Measurements from ENCODE around the gene ELAVL2.

Gene ELAVL2

GRCh38 chr9:23826120-23826629 lies at the start of gene ELAVL2:
TSS of gene ELAVL2 (minus strand) at chr9:23826240. CDS start at chr9:23762234, 64,006 bp downstream.
- peak; percentile 93 for DNase-seq

- no peak for DNase-seq
Observed at GRCh38 chr9:23858234-23858633, 32.2 kb upstream of the ELAVL2 start.

DNA sequence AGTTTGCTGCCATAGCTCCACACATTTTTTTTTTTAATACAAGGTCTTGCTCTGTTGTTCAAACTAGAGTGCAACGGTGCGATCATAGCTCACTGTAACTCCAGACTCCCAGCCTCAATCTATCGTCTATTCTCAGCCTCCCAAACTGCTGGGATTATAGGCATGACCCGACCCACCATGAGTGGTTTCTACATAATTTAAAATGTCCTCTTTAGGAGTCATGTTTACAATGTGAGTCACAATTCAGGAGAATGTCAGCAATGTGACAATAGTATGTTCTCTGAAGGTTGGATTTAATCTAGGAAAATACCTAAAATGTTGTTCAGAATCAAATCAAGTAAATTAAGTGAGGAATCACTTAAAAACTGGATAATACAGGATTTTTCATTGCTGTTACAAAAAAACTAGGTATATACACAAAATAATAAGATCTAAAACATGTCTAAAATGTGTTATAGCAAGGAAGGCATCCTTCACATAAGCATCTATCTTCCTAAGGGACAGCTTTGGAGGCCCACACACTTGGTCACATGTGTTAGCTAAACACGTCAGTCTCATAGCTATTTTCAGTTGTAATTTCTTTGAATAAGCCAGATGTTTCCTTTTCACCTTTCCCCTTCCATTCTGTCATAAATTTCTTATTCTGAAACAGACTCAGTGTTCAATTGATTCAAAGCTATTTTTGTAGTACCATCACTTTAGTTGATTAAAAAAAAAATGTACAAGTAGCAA lies 30.0 kb upstream of the ELAVL2 start:
- no peak for DNase-seq

DNA sequence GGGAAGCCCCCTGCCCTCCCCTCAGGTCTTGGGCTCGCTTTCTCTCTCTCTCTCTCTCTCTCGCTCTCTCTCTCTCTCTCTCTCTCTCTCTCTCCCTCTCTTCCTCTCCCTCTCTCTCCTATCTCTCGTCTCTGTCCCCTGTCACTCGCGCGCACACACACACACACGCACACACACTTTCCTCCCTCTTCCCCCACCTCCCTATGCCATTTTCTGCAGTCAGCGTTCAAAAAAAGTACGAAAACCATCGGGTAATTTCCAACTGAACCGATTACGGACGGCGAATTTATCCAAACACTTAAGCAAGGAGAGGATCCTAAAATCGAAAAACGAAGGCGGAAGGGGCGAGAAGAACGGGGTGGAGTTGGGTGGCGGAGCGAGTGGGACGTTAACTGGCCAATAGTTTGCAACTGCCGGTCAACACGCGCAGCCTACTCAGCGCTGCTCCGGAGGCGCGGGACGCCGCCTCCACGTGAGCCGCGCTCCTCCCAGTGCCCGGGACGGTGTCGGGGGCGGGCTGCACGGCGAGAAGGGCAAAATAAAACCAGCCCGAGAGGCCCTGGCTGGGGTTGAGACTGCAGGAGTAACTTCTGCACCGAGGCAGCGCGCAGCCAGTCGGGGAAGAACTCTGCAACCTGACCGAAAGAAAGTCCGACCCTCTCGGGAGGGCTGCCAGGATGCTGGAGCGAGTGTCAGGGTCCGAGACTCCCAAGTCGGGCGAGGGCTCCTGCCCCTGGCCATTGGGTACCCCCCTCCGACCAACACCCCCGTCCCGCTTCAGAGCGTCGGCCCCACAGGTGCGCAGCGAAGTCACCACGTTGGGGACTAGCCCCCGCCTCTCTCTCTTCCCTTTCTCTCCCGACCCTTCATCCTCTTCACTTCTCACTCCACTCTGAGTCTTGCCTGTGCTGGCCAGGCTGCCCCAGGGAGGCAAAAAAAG lies 24.9 kb upstream of the ELAVL2 start:
- DNase-seq: no peak

GRCh38 chr9:23850242-23850689 lies 24.2 kb upstream of the ELAVL2 start:
- DNase-seq: no peak

- DNase-seq: no peak
Observed at GRCh38 chr9:23849379-23850035, 23.5 kb upstream of the ELAVL2 start.

DNA sequence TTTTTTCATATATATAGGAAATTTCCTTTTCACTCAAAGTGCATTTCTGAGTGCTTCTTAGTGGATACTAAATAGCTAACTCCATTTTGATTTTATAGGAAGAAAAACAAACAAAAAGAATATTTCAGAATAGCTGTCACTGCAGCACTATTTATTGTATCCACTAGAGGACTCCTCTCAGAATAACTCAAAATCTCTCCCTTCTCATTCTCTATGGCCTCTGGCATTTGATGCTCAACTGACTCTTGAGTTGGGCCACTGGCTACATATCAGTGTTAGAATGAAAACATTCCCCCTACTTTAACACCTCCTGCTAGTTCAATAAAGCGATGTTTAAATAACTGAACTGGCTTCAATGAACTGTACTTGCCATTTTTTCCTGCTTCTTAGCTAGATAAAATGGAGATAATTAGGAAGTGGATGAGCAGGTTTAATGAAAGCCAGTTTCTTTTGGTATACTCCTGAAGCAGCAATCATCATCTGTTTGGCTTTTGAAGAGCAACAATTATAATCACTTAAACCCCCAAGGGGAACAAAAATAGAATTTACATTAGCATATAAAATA lies 16.6 kb upstream of the ELAVL2 start:
- DNase-seq: no peak

GRCh38 chr9:23841304-23841703 lies 15.3 kb upstream of the ELAVL2 start:
- no peak for DNase-seq

DNA sequence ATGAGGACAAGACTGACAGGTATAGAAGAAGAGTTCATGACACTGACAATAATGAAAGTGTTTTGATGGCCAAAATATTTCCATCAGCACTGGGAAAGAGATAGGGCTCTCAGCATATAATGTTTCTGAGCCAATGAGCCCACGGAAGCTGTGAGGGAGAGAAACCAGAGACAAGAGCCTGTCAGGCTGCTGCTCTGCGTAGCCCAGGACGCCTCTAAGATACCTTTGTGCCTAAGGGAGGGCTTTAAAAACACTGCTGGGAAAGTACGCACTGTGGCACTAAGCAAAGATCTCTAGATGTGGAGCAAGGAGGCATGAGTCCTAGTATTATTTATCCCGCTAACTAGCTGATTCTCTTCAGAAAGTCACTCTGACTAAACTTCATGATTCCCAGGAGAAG lies 11.0 kb upstream of the ELAVL2 start:
- no peak for DNase-seq

GRCh38 chr9:23830929-23831730 lies 5.1 kb upstream of the ELAVL2 start:
- no peak for DNase-seq

DNA sequence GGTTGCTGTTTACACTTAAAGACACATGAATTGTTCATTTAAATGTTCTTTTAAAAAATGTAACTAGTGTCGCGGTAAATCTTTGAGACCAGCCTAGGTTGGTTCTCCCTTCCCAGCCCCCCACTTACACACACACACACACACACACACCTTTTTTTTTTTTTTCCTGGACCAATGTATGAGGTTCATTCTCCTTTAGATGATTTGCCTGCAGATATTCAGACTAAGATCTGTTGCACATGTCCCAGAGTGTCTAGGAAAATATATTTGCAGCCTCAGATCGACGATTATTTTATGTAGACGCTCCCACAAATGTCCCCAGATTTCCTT lies 4.4 kb upstream of the ELAVL2 start:
- no peak for DNase-seq

- DNase-seq: no peak
Observed at GRCh38 chr9:23829580-23830475, 3.8 kb upstream of the ELAVL2 start.

GRCh38 chr9:23825700-23826099 lies 340 bp downstream of the ELAVL2 start:
- DNase-seq: no peak

- DNase-seq: no peak
Observed at GRCh38 chr9:23824830-23825591, 1.0 kb downstream of the ELAVL2 start.

GRCh38 chr9:23823986-23824829 lies 1.8 kb downstream of the ELAVL2 start:
- DNase-seq: no peak

DNA sequence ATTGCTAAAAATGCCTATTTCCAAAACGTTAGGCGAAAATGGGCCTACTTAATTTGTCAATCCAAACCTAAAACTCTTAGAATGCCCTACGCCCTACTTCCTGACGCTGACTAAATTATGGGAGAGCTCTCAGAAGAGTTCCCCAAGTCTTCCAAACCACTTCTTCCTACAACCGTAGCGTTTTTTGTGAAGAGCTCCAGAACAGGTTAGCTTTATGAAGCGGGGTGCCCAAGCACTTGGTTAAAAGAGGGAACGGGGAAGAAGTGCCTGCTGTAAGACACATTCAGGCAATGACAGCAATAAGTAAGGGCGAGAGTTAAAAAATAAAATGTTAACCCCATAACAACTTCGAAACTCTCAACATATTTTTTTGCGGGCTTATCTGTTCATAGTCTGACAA lies 2.8 kb downstream of the ELAVL2 start:
- DNase-seq: no peak

- DNase-seq: no peak
Observed at GRCh38 chr9:23822261-23823169, 3.5 kb downstream of the ELAVL2 start.

Measured in SHP77 treated with DMSO at 0.1 percent for 48 hours (cell line).